GM21367 (cell line): ENCODE results near the gene PARD3B.

Source experiments
- ATAC-seq: cut with Tn5 transposase; IDR thresholded peaks from one replicate; pipeline ENCODE4 v1.9.1; 2021; ENCODE audit not compliant: unreplicated experiment

Gene PARD3B

DNA sequence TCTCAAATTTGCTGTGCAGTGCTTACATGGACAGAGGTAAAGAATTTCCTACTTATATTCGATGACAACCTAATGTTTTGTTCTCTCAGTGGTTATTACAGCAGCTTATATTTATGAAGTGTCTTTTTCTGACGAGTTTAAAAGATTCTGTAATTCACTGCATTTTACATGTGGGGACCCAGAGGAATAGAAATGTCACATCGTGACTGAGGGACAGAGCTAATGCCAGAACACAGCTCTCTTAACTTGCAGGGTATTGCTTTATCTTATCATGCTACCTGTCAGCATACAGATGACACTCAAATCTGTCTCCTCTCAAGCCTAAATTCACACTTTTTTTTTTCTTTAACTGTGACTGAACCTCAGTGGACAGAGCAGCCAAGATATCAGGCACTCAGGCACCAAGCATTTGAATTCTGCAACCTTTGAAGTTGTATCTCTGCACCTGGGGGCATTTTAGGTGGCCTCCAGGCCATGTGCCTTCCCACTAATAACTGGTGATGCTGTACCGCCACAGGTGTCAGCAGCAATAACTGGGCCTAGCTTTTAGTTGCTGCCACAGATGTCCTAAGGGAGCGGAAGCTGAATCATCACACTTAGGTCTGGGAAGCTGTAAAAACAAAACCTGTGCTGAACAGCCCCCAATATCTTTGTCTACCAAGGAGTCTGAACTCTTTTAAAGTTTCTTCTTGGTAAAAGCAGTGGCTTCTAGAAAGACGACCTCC, 821.2 kb downstream of the PARD3B start:
- ATAC-seq = no peak

DNA sequence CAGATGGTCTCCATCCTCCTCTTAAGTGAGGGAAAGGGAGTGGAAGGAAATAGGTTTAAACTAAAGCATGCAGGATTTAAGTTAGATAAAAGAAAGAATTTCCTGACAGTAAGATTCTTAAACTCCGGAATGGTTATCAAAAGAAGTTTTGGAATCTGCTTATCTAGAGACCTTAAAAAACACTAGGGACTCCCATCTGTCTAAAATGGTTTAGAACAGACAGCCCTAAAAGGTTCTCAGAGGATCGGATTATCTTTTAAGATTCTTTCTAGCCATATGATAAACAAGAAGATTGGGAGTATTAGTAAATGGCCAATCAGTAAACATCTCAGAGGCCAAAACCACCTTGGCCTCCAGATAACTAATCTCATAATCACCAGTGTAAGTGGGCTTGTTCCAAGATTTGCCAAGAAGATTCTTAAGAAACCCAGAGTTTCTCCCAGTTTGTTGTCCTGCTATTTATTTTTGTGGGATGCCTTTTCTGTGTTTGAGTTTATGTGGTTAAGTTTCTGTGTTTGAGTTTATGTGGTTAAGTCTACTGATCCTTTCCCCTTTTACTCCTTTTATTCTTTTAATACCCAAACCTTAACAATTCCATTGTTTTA, 822.2 kb downstream of the PARD3B start:
- ATAC-seq = no peak

DNA sequence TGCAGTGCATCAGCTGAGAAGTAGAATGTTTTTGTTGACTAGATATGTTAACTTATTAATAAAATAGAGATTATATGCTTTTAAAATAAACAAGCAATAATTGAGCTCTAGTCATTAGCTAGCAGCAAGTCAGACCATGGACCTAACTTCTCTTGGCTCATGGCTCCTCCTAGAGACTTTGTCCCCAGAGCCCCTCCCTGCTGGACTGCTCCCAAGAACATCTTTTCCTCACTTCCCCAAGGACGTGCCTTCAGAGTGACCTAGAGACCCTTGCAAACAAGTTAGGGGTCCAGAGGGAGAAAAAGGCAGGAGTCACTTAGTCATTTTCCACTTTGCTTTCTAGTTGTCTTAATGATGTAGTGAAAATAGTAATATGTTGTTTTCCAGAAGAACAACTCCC, 824.5 kb downstream of the PARD3B start:
- no peak for ATAC-seq

DNA sequence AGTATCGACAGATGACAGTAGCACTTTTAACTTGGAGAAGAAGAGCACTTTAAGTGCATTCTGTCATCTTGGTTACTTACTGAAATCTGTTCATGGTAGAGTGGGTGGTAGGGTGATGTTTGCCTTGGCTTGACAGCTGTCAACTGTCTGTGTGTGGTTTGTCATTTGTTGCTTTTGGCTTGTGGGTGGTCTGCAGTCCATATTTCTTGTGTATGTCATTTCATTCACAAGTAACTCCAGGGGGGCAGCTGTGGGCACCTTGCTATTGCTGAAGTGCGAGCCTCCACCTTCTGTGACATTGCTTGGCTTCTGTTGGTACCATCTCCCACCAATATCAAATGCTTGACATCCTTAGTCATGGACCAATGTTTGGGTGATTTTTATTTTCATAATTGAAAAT, 825.5 kb downstream of the PARD3B start:
- no peak for ATAC-seq

DNA sequence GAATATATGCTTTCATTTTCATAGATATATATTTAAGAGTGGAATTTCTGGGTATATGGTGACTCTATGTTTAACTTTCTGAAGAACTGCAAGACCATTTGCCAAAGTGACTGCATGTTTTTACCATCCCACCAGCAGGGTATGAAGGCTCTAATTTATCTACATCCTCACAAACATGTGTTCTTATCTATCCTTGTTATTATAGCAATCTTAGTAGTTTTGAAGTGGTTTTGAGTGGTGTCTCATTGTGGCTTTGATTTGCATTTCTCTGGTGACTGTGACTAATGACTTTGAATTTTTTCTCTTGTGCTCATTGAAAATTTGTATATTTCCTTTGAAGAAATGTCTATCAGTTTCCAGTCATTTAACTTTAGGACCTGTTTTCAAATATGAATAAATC, 826.9 kb downstream of the PARD3B start:
- no peak for ATAC-seq

DNA sequence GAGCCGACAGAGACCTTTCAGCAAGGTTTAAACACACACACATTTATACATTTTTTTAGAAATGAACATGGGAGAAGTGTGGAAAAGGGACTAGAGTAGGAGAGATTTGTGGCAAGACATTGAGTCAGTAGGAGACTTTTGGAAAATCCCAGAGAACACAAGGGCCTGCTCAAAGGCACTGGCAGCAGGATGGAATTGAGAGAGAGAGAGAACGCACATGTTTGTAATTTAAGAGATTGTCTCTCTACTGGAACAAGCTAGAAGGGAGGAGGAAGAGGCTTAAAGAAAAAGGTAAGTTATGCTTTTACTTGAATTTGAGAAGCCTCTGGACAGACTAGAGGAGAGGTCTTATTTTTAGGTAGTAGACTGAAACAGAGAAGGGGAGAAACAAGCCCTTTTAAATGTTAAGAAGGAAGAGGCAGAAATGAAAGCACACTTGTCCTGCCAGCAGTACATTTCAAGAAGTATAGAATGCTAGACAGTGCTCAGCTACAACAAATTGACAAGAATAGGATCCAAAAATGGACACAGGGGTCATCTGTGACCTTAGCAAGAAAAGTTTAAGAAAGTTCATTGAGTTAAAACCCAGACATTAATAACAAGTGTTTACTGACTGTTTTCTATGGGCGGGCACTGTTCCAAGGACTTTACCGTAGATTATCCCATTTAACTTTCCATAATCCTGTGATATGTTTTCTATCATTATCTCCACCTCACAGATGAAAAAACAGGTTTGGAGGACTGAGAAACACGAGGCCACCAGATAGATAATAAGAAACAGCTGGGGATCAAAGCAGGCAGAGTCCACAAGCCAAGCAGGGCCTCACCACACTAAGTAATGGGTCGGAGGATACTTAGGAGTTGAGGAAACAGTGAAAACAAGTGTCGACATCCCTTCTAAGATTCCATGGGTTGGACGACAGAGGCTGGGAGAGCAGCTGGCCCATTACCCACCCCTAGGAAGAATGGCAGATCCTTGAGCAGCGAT, 830.5 kb downstream of the PARD3B start:
- no peak for ATAC-seq

DNA sequence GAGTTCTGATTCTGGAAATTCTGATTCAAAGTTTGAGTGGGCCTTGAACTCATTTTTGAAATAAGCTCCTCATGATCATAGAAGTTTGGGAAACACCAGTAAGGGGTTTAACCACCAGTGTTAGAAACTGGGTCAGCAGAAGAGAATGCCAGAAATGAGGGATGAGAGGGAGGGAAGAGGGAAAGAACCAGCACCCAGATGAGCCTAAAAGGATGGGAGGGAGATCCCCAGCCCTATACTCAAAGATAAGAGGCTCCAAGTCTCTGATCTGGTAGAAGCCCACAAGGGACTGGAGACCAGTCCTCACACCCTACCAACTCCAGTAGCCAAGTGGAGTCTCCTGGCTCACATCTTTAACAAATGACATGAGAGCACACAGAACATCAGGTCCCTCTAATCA, 832.0 kb downstream of the PARD3B start:
- no peak for ATAC-seq

DNA sequence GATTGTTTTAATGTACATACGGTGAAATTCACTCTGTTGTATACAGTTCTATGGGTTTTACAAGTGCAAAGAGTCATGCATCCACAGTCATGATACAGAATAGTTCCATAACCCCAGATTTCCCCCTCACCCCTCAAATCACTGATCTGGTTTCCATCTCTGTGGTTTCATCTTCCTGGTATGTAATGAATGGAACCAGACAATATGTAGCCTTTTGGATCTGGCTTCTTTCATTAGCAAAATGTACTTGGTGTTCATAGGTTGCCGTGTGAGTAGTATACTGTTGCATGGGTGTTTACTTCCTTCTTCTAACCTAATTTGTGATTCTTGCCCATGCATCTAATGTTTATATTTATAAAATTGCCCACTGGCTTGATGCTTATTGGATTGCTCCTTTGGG, 838.3 kb downstream of the PARD3B start:
- no peak for ATAC-seq

DNA sequence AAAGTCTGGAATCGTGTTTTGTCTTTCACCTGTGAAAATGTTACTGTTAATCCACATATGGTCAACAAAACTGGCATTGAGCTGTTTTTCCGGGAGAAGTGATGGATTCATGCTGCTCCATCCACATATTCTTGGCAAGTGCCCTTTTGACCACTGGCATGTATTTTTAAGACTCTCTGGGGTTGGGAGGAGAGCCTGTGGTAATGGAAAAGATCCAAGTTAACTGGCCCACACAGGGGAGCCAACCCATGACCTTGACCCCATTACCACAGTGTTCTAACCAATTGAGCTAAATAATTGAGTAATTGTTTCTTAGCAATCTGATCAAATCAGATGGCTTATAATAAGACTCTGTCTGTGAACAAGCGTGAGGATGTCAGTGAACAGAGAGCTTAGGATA, 840.8 kb downstream of the PARD3B start:
- ATAC-seq = no peak

DNA sequence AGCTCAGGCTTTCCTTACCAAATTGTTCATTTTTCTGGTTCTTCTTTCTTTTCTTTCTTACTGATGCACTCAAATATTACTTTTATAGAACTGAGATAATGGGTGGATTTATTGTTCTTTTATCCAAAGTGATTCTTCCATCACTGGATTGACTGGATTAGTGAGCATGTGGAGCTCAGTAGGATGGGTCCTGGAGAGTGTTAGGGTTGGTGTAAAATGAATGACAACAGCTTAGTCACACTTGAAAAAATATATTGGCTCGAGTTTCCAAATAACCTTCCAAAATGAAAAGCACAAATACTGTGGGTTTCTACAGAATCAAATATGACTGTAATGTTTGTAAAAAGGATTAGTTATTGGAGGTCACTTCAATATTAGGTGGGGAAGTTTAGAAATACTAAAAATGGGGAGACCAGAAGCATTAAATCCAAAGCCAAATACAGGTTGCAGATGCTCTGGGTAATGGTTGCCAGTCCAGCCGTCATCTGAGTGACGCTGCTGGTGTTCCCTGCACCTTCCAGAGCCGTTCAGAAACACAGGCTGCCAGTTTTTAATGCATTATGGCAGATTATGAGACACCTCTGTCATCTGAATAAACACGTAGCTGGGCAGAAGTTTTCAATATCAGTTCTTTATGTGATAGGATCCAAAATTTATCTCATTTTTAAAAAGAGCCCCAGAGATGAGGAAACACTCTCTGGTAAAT, 842.2 kb downstream of the PARD3B start:
- no peak for ATAC-seq

DNA sequence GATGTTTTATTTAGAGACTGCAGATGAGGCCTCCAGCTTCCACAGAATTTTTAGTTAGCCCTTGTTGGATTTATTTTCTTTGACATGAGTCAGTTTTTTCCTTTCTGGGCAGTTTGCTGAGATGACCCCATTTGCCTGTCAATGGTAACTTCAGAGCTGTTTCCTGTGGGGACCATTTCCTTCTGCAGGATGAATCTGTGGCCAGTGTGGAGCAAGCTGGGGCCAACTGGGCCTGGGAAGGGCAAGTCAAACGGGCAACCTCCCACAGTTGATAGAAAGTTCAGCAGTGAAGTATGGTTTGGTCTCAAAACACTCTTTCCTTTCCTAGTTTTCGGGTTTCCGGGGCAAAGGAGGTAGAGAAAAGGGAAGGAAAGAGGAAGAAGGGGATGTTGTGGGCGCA, 845.6 kb downstream of the PARD3B start:
- ATAC-seq = no peak

DNA sequence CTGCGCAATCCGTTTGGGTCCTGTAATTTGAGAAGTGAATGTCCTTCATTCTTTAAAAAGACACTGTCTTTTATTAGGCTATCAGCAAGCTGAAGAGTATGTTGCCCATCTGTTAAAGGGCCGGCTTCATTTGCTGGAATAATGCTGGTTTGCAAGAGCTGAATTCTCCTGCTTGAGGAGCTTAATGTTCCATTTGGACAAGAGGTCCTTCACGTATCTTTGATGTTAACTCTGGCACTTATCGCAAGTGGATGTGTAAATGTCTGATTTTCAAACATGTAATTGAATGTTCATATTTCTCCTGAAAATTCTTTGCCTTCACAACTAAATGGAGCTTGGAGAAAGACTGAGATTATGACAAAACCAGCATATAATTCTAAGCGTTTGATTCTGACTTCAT, 856.2 kb downstream of the PARD3B start:
- no peak for ATAC-seq

DNA sequence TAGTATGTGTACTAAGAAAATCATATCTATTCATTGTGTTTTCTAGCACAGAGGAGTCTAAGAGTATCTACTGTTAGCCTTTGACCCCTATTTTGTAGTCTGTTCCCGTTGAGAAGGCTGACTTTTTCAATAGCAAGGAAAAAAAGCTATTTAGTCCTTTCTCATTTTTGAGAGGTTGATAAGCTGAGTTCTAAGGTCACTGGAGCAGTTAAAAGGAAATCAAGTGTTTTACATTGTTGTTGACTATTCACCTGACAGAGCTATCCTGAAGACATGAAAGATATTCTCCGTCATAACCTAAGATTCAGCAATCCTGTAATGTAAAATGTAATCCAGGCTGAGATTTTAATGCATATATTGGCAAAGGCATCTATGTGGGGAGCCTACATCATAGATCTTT, 856.7 kb downstream of the PARD3B start:
- ATAC-seq = no peak

DNA sequence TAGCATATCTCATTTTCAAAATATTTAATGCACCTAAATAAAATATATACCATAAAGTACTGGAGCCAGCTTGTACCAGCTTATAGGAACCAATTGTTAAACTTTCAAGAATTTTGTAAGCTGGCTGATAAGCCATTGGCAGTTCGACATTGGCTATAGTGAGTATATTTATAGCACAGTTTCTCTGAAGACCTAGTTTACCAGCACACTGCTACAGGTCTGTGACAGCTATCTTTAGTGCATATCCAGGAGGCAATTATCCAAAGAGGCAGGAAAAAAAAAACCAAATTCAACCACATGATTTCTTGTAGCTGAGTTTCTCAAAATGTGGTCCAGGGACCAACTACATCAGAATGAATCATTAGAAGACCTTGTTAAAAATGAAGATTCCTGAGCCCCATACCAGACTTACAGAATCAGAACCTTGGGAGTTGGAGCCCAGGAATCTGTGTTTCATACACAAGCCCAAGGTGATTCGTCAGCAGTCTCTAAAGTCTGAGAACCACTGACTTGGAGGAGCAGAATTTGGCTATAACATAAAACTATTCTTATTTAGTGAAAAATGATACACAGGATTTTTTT, 858.1 kb downstream of the PARD3B start:
- no peak for ATAC-seq

DNA sequence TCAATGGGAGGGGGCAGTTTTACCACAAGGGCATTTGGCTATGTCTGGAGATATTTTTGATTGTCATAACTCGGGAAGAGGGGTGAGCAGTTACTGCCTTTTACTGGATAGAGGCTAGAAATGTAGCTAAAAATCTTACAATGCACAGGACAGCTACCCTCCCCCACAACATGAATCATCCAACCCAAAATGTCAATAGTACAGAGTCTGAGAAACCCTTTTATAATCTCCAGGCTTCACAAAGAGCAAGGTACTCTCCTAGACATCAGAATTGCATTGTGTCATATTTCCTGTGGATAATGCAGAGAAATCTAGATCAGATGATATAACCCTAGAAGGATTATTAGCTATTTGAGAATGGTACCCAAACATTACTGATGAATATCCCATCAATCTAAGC, 859.9 kb downstream of the PARD3B start:
- no peak for ATAC-seq

DNA sequence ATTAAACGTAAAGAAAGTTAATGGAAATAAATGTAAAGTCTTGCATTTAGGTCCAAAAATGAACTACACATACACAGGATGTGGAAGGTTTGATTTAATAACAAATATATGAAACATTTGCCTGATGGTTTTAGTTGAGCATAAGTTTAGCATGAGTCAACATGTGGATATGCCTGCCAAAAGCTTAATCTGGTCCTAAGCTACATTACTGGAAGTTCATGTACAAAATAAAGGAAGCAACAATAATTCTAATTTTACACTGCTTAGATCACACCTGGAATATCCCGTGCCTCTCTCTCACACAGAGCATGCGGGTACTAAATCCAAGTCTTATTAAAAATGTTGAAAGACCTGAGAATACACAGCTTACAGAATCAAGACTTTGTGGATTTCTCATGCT, 860.5 kb downstream of the PARD3B start:
- ATAC-seq = no peak

DNA sequence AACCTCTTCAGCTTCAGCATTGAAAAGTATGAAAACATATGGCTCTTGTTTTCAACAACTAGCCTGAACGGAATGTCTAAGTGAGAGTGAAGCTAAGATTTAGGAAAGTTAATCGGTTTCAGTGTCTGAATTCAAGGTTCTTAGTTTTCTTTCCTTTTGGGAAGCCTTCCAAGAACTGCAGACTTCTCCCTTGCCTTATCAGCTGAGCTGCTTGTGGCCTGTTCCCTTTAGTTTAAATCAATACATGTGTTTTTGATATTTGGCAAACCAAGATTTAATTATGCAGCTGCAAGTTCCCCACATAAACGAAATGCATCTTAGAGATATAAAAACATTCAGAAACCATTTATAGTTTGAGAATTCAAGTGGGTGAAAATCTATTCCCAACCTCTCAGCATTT, 862.7 kb downstream of the PARD3B start:
- no peak for ATAC-seq

DNA sequence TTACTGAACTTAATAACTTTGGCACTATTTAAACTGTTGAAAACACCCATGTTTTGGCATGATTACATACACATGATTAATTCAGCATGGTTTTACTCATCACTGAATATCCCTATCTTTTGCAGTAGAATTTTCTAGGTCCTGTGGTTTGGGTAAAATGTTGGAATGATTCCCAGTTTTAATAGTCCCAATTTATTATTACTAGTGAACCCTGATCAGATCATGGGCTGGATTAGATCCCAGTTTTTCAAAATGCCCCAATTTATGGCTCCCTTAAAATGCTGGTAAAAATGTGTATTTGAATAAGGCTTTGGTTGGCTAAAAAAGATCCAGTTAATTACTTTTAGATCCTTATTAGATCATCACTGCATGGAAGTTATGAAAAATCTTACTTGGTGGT, 863.4 kb downstream of the PARD3B start:
- no peak for ATAC-seq

DNA sequence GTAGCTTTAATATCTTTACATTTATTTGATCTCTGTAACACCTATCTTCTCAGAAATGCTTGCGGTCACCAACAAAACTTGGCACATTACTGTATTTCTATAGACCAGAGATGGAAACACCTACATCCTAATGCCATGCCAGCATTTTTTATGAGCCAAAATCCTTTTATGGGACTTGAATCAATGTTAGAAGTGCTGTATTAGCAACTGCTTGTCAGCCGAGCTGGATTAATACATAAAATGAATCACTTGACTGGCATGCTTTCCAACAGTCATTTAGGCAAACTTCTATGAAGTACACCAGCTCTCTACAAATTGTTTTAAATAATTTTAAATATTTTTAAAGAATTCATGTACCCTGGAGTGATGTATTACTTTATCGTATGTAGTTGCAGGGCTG, 864.1 kb downstream of the PARD3B start:
- ATAC-seq = no peak

DNA sequence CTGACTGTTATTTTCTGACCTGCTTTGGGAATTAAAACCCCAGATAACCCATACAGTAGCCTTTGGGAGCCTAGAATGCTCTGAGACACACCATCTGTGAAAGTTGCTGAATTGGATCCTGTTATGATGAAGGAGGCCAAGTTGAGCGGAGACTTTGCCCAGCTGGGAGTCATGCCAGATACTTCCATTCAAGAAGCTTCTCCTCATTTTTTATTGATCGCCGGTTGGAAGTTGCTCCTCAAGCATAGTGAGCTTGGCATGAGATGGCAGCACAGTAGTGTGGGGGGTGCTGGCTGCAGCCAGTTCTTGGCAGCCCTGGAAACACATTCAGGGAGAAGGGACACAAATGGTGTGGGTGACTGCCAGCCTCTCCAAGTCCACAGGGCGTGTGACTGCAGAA, 866.3 kb downstream of the PARD3B start:
- no peak for ATAC-seq

DNA sequence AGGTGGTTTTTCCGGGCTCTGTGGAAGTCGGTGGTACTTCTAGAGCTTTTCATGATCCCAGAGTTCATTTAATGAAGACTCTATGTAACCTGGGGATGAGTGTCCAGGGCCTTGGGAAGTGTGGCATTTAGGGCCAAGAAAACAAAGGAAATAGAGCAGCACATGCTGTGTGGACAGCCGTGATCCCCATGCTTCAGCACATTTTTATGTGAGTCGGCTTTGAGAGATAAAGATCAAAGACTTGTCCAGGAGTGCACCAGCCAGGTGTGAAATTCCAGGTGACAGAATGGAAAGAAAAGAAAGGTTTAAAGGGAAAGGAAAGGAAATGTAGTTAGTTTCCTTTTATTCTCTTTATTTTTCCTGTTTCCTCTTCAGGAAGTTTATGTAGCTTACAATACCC, 879.1 kb downstream of the PARD3B start:
- no peak for ATAC-seq
